HCT116 (cell line): ENCODE data around the gene RNASEH2C. TPM values are rescaled to one million over a fixed set of nuclear protein-coding genes. Genes with fewer than 3 reads are reported as not detected.

Experiments used
- ATAC-seq: fragments of 200-7000 bp; cut with Tn5 transposase; 2 replicates; pipeline ENCODE4 v1.9.1; 2020; ENCODE audit warnings: mild to moderate bottlenecking, moderate library complexity
- BruUV-seq: library from RNA; stranded (reverse); fragments of 400-500 nt; replicated peaks from 2 replicates; lab custom pipeline; 2021; lab: Mats Ljungman, UMichigan
- CTCF ChIA-PET: fragments of 300-600 bp; sonication (Branson Sonifier 250); formaldehyde crosslinking; loops from one replicate; lab custom pipeline; 2021; ENCODE audit warnings: antibody characterized with exemption; lab: Charles Lee
- POLR2A ChIA-PET: fragments of 300-600, 350-600 bp; sonication (Branson Sonifier 250); formaldehyde crosslinking; loops from one replicate; lab custom pipeline; 2021; ENCODE audit warnings: antibody characterized with exemption; lab: Charles Lee
- RAD21 ChIA-PET, 2 experiments: fragments of 300-600 bp; sonication (Branson Sonifier 250); formaldehyde crosslinking; loops; one replicate each; lab custom pipeline; 2023; ENCODE audit warnings: low total read pairs in 2 of 2; ENCODE audit not compliant: uncharacterized antibody in 2 of 2, unreplicated experiment in 2 of 2, low non-redundant PET in 1 of 2; lab: Charles Lee
- DNase-seq: peaks from one replicate; pipeline ENCODE4 v3.0.0-alpha.2; 2010; ENCODE audit warnings: low read depth, low spot score
- H2AFZ ChIP-seq: fragments of 200-600 bp; shearing (Covaris generic), sonication (generic); 2 replicates; pipeline ENCODE4 v1.6.1; 2017; ENCODE audit warnings: low read depth, mixed run types, mixed read lengths, antibody characterized with exemption, low read length; ENCODE audit not compliant: poor library complexity, severe bottlenecking
- H3K27ac ChIP-seq: 2 replicates; pipeline ENCODE4 v1.5.1; 2012; ENCODE audit warnings: low read depth, low read length
- H3K27me3 ChIP-seq: fragments of 200-600 bp; sonication (generic); 2 replicates; pipeline ENCODE4 v1.6.1; 2016; ENCODE audit warnings: mixed run types, low read length, mixed read lengths; ENCODE audit not compliant: insufficient read depth
- H3K36me3 ChIP-seq, 2 experiments: fragments of 200-500 bp in 1 of 2; fragments of 200-600 bp in 1 of 2; sonication (Bioruptor generic) in 1 of 2; sonication (generic) in 1 of 2; 2 replicates each; pipeline versions ENCODE4 v1.5.1 to v1.6.1; 2014 to 2016; ENCODE audit warnings: low read length in 2 of 2, inconsistent platforms in 1 of 2, mixed read lengths in 1 of 2, mixed run types in 1 of 2; ENCODE audit not compliant: insufficient read depth in 2 of 2, control insufficient read depth in 1 of 2
- H3K4me1 ChIP-seq, 2 experiments: fragments of 200-600 bp in 1 of 2; sonication (generic) in 1 of 2; 2 replicates each; pipeline versions ENCODE4 v1.5.1 to v1.6.1; 2012 to 2017; ENCODE audit warnings: low read length in 2 of 2, inconsistent platforms in 1 of 2, mild to moderate bottlenecking in 1 of 2, mixed read lengths in 1 of 2, mixed run types in 1 of 2, moderate library complexity in 1 of 2; ENCODE audit not compliant: insufficient read depth in 2 of 2, control insufficient read depth in 1 of 2
- H3K4me2 ChIP-seq: fragments of 200-600 bp; sonication (generic); 2 replicates; pipeline ENCODE4 v1.6.1; 2017; ENCODE audit warnings: mixed run types, low read length, mixed read lengths
- H3K4me3 ChIP-seq, 2 experiments: fragments of 200-600 bp in 1 of 2; sonication (generic) in 1 of 2; replicated peaks in 1 of 2; 2 replicates each; pipeline ENCODE4 v1.5.1; 2011 to 2016; ENCODE audit warnings: low read length in 2 of 2, control low read depth in 1 of 2, low read depth in 1 of 2, mild to moderate bottlenecking in 1 of 2, mixed read lengths in 1 of 2, mixed run types in 1 of 2
- H3K79me2 ChIP-seq: fragments of 200-600 bp; sonication (generic); 2 replicates; pipeline ENCODE4 v1.6.1; 2017; ENCODE audit warnings: mild to moderate bottlenecking, mixed run types, low read length, moderate library complexity, mixed read lengths; ENCODE audit not compliant: insufficient read depth
- H3K9ac ChIP-seq: fragments of 200-600 bp; sonication (generic); 2 replicates; pipeline ENCODE4 v1.6.1; 2016; ENCODE audit warnings: low read length, mixed read lengths
- H3K9me2 ChIP-seq: fragments of 200-600 bp; sonication (generic), shearing (Covaris generic); 2 replicates; pipeline ENCODE4 v1.6.1; 2017; ENCODE audit warnings: mixed run types, mild to moderate bottlenecking, moderate library complexity; ENCODE audit not compliant: insufficient read depth
- H3K9me3 ChIP-seq, 2 experiments: fragments of 200-500 bp in 1 of 2; fragments of 200-600 bp in 1 of 2; sonication (Bioruptor generic) in 1 of 2; sonication (generic) in 1 of 2; 2 replicates each; pipeline ENCODE4 v1.6.1; 2014 to 2017; ENCODE audit warnings: low read length in 2 of 2, mixed read lengths in 2 of 2, inconsistent platforms in 1 of 2, low read depth in 1 of 2, mild to moderate bottlenecking in 1 of 2, mixed run types in 1 of 2, moderate library complexity in 1 of 2; ENCODE audit not compliant: control insufficient read depth in 1 of 2, insufficient read depth in 1 of 2
- H4K20me1 ChIP-seq: fragments of 200-600 bp; sonication (generic), shearing (Covaris generic); 2 replicates; pipeline ENCODE4 v1.6.1; 2017; ENCODE audit warnings: mixed run types, mild to moderate bottlenecking, moderate library complexity; ENCODE audit not compliant: insufficient read depth
- CEBPB ChIP-seq: IDR thresholded peaks from 2 replicates; pipeline ENCODE4 v1.6.1; 2012; ENCODE audit warnings: low read depth
- EGR1 ChIP-seq: IDR thresholded peaks from 2 replicates; pipeline ENCODE4 v1.6.1; 2012; ENCODE audit warnings: low read depth
- EZH2 ChIP-seq: fragments of 200-600 bp; sonication (generic); IDR thresholded peaks from 2 replicates; pipeline ENCODE4 v1.6.1; 2017; ENCODE audit warnings: antibody characterized with exemption, mixed run types
- FOSL1 ChIP-seq: IDR thresholded peaks from 2 replicates; pipeline ENCODE4 v1.6.1; 2012; ENCODE audit warnings: low read depth
- JUND ChIP-seq: IDR thresholded peaks from 2 replicates; pipeline ENCODE4 v1.6.1; 2012
- REST ChIP-seq: IDR thresholded peaks from 2 replicates; pipeline ENCODE4 v1.6.1; 2012; ENCODE audit warnings: low read depth
- intact Hi-C: fragments of 100-400 bp; cut with micrococcal nuclease; formaldehyde crosslinking; loops from 2 replicates; pipeline ENCODE4 v1.10.0; 2022
- total RNA-seq: library from RNA; stranded (reverse); gene quantifications from one replicate; pipeline ENCODE4 v1.2.1, GENCODE V29; 2021; ENCODE audit not compliant: unreplicated experiment
- TF ChIP-seq, protein P1 (sequence below): IDR thresholded peaks from 2 replicates; pipeline ENCODE4 v1.6.1; 2011; ENCODE audit warnings: mild to moderate bottlenecking, low read length, moderate library complexity; ENCODE audit not compliant: insufficient replicate concordance; ENCODE audit errors: extremely low read depth

RNASEH2C gene
- total RNA-seq, 1 experiment from 2014 or later, result 28.5 TPM

DNA sequence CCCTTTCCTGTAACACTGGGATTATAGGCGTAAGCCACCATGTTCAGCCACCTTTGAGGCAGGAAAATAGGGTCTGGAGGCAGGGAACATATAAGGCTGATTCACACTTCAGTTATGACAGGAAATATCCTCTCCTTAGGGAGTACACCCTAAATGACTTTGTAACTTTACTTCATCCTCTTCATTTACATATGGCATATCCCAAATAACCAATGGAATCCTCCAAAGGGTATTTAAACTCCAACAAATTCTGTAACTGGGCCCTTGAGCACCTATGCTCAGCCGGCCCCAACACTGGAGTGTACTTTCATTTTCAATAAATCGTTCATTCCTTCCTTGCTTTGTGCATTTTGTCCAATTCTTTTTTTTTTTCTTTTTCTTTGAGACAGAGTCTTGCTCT, 10.2 kb downstream of the RNASEH2C start:
- Histone ChIP-seq H4K20me1 (no peaks in the 10 kb centered on the region), H3K9me3 (no peaks in the 10 kb centered on the region), H3K4me2 (peak overlapping the region; percentile 83), H3K4me1 (peaks cover 10 to 33% of the 10 kb centered on the region in 2 experiments; a peak in 3 of 4 replicates), H3K27me3 (no peaks in the 10 kb centered on the region), H3K27ac (no peak overlapping the region), H3K79me2 (peaks cover 25% of the 10 kb centered on the region; the same call in 1 of the 2 replicates), H3K4me3 (no peak overlapping the region), H3K36me3 (peaks cover 9 to 20% of the 10 kb centered on the region in 2 experiments), H2AFZ (no peak overlapping the region), H3K9me2 (no peaks in the 10 kb centered on the region), H3K9ac (no peak overlapping the region)
- intact Hi-C loops, result loop anchor here (5.0 kb wide), 2 partner anchors 72 to 162 kb away; partner anchors contain the start of genes AP5B1 and EFEMP2
- TF ChIP-seq JUND (no peak), EZH2 (no peak), REST (no peak), EGR1 (no peak), FOSL1 (no peak), CEBPB (no peak)
- TF ChIP-seq, protein P1, sequence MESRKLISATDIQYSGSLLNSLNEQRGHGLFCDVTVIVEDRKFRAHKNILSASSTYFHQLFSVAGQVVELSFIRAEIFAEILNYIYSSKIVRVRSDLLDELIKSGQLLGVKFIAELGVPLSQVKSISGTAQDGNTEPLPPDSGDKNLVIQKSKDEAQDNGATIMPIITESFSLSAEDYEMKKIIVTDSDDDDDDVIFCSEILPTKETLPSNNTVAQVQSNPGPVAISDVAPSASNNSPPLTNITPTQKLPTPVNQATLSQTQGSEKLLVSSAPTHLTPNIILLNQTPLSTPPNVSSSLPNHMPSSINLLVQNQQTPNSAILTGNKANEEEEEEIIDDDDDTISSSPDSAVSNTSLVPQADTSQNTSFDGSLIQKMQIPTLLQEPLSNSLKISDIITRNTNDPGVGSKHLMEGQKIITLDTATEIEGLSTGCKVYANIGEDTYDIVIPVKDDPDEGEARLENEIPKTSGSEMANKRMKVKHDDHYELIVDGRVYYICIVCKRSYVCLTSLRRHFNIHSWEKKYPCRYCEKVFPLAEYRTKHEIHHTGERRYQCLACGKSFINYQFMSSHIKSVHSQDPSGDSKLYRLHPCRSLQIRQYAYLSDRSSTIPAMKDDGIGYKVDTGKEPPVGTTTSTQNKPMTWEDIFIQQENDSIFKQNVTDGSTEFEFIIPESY, result no peak
- ChIA-PET CTCF (interaction anchor here (2.6 to 3.3 kb wide), 3 partner anchors 11 to 175 kb away, joined by 22 to 33 read pairs (median 28); partner anchors contain the start of gene RNASEH2C), POLR2A (interaction anchor here (2.8 kb wide), 1 partner anchor 180 kb away, joined by 14 read pairs; the partner anchor contains the start of gene CCDC85B), RAD21 (no interaction called here)
- ATAC-seq (no peak), DNase-seq (no peak)
- BruUV-seq, result no TSS peak
